Measurements from ENCODE around the gene CPVL. TPM values are rescaled to one million over a fixed set of nuclear protein-coding genes. Genes with fewer than 3 reads are reported as not detected.

Gene CPVL
- total RNA-seq, 1 experiment from 2014 or later: 62.7 TPM

DNA sequence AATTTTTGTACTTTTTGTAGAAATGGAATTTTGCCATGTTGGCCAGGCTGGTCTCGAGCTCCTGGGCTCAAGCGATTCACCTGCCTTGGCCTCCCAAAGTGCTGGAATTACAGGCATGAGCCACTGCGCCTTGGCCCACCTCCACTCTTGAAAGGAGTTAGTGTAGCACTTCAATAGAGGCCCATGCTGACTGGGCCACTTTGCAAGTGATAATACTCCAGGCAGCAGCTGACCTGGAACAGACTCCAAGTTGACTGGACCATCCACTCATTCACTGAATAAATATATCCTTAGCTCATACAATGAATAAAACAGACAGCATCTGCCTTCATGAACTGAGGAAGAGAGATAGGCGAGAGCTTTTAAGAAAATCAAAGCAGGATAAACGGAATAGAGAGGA lies 14.7 kb downstream of the CPVL start:
- H3K9me3 Mint-ChIP-seq (ENCODE audit: low read depth, unreplicated experiment): peaks cover 7% of the 10 kb centered on the region
- no peaks in the 10 kb centered on the region for H3K36me3 Mint-ChIP-seq (ENCODE audit: insufficient read depth, unreplicated experiment)
- CTCF ChIA-PET: interaction anchor here (1.2 kb wide), 1 partner anchor 25 kb away, joined by 3 read pairs; no protein-coding TSS in a partner anchor
- no TSS peak for BruUV-seq (replicated peaks)
- no peak for DNase-seq
- no peak overlapping the region for H3K27ac Mint-ChIP-seq (ENCODE audit: unreplicated experiment)
- TF ChIP-seq, protein P1, sequence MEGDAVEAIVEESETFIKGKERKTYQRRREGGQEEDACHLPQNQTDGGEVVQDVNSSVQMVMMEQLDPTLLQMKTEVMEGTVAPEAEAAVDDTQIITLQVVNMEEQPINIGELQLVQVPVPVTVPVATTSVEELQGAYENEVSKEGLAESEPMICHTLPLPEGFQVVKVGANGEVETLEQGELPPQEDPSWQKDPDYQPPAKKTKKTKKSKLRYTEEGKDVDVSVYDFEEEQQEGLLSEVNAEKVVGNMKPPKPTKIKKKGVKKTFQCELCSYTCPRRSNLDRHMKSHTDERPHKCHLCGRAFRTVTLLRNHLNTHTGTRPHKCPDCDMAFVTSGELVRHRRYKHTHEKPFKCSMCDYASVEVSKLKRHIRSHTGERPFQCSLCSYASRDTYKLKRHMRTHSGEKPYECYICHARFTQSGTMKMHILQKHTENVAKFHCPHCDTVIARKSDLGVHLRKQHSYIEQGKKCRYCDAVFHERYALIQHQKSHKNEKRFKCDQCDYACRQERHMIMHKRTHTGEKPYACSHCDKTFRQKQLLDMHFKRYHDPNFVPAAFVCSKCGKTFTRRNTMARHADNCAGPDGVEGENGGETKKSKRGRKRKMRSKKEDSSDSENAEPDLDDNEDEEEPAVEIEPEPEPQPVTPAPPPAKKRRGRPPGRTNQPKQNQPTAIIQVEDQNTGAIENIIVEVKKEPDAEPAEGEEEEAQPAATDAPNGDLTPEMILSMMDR (IDR thresholded peaks at IDR 0.05; ENCODE audit: unreplicated experiment): no peak
- no peaks in the 10 kb centered on the region for H3K27me3 Mint-ChIP-seq (ENCODE audit: unreplicated experiment)
- H3K4me3 Mint-ChIP-seq (ENCODE audit: low read depth, unreplicated experiment): no peak overlapping the region
- intact Hi-C loops (cut with micrococcal nuclease; ENCODE audit: unreplicated experiment): no loop called here
- H3K4me1 Mint-ChIP-seq (ENCODE audit: low read depth, unreplicated experiment): peaks cover 24% of the 10 kb centered on the region

DNA sequence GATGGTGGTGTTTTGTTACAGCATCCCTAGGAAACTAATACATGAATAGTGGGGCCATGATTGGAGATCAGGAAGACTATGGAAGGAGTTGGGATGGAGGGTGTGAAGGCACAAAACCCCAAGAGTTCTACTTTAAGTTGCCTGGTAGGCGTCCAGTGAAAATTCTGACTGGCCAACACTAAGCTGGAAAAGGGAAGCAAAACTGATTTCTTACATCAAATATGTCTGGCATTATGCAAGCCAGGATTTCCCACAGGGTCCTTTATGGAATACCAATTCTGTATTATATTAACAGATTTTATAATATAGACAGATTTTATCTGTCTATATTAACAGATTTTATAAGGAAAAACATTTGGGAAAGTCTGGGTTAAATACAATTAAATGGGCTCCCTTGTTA lies 16.2 kb downstream of the CPVL start:
- TF ChIP-seq, protein P1 (IDR thresholded peaks at IDR 0.05; ENCODE audit: unreplicated experiment): no peak
- Mint-ChIP-seq H3K27me3 (ENCODE audit: unreplicated experiment) (no peaks in the 10 kb centered on the region), H3K36me3 (ENCODE audit: insufficient read depth, unreplicated experiment) (no peaks in the 10 kb centered on the region), H3K4me3 (ENCODE audit: low read depth, unreplicated experiment) (no peak overlapping the region), H3K4me1 (ENCODE audit: low read depth, unreplicated experiment) (peaks cover 30% of the 10 kb centered on the region), H3K27ac (ENCODE audit: unreplicated experiment) (no peak overlapping the region), H3K9me3 (ENCODE audit: low read depth, unreplicated experiment) (no peaks in the 10 kb centered on the region)
- CTCF ChIA-PET: no interaction called here
- no peak for DNase-seq
- BruUV-seq (replicated peaks): no TSS peak
- intact Hi-C loops (cut with micrococcal nuclease; ENCODE audit: unreplicated experiment): no loop called here

DNA sequence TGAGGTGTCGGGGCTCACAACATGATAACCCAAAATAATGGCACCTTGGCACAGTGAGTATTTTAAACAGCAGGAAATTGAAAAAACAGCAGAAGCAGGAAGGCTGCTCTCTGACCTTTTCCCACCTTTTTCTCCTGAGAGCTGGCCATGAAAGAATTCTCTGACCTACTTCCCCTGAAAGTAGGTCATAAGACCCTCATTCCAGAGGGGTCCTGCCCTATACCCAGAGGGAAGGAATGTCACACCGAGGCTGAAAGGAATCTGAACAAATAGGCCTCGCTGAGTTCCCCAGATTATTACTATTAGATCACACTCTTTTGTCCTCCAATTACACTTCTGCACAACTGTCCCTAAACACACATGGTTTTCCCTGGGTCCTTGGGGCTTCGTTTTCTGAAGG lies 18.8 kb downstream of the CPVL start:
- Mint-ChIP-seq H3K4me3 (ENCODE audit: low read depth, unreplicated experiment) (no peak overlapping the region), H3K4me1 (ENCODE audit: low read depth, unreplicated experiment) (peaks cover 30% of the 10 kb centered on the region), H3K27me3 (ENCODE audit: unreplicated experiment) (no peaks in the 10 kb centered on the region), H3K9me3 (ENCODE audit: low read depth, unreplicated experiment) (no peaks in the 10 kb centered on the region), H3K27ac (ENCODE audit: unreplicated experiment) (no peak overlapping the region), H3K36me3 (ENCODE audit: insufficient read depth, unreplicated experiment) (no peaks in the 10 kb centered on the region)
- TF ChIP-seq, protein P1 (IDR thresholded peaks at IDR 0.05; ENCODE audit: unreplicated experiment): no peak
- CTCF ChIA-PET: interaction anchor here (1.5 kb wide), 2 partner anchors 13 to 14 kb away, joined by 4 read pairs; no protein-coding TSS in a partner anchor
- intact Hi-C loops (cut with micrococcal nuclease; ENCODE audit: unreplicated experiment): no loop called here
- no TSS peak for BruUV-seq (replicated peaks)
- no peak for DNase-seq

DNA sequence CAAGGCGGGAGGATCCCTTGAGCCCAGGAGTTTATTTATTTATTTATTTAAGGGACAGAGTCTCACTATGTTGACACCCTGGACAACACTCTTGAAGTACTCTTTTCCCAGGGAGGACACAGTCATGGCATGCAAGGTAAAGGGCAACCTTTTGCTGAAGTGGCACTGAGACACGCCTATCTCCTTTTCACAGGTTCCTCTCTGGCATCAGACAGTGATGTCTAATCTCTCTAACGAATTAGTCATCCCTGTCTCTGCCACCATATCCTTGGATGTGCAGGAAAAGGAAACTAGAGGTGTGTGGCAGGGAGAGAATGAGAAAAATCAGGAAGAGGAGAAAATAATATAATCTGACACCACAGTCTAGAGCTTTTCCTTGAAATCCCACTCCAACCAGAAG lies 19.5 kb downstream of the CPVL start:
- TF ChIP-seq, protein P1 (IDR thresholded peaks at IDR 0.05; ENCODE audit: unreplicated experiment): no peak
- no peak for DNase-seq
- no peaks in the 10 kb centered on the region for H3K27me3 Mint-ChIP-seq (ENCODE audit: unreplicated experiment)

More for the DNA sequence above, 19.5 kb downstream of the CPVL start:
- no peak overlapping the region for H3K4me3 Mint-ChIP-seq (ENCODE audit: low read depth, unreplicated experiment)
- no peaks in the 10 kb centered on the region for H3K36me3 Mint-ChIP-seq (ENCODE audit: insufficient read depth, unreplicated experiment)
- H3K4me1 Mint-ChIP-seq (ENCODE audit: low read depth, unreplicated experiment): peaks cover 30% of the 10 kb centered on the region
- no peak overlapping the region for H3K27ac Mint-ChIP-seq (ENCODE audit: unreplicated experiment)
- intact Hi-C loops (cut with micrococcal nuclease; ENCODE audit: unreplicated experiment): no loop called here
- CTCF ChIA-PET: interaction anchor here (1.0 to 1.5 kb wide), 3 partner anchors 12 to 14 kb away, joined by 3 to 4 read pairs (median 4); no protein-coding TSS in a partner anchor
- no peaks in the 10 kb centered on the region for H3K9me3 Mint-ChIP-seq (ENCODE audit: low read depth, unreplicated experiment)
- BruUV-seq (replicated peaks): no TSS peak

All from Calu3 (cell line).